Motor neuron (in vitro differentiated cells): ENCODE measurements around the gene LRRC28. TPM values are rescaled to one million over a fixed set of nuclear protein-coding genes. Genes with fewer than 3 reads are reported as not detected.

Experiments
- ATAC-seq, 8 experiments: fragments of 200-7000 bp; cut with Tn5 transposase; replicated peaks in 6 of 8; 2 replicates each; pipeline ENCODE4 v1.8.0; 2021; ENCODE audit warnings: mild to moderate bottlenecking in 8 of 8, moderate library complexity in 8 of 8
- H3K27ac ChIP-seq, 2 donors: fragments of 250-450 bp; sonication (Bioruptor Pico); 2 replicates each; pipeline ENCODE4 v1.9.0; 2021; ENCODE audit warnings: antibody characterized with exemption in 2 of 2, mild to moderate bottlenecking in 2 of 2, moderate library complexity in 1 of 2
- H3K4me1 ChIP-seq, 2 donors: fragments of 250-450 bp; sonication (Bioruptor Pico); replicated peaks in 1 of 2; 2 replicates each; pipeline ENCODE4 v1.6.1; 2021; ENCODE audit warnings: antibody characterized with exemption in 2 of 2, mild to moderate bottlenecking in 2 of 2, moderate library complexity in 1 of 2
- H3K4me3 ChIP-seq, 5 donors: fragments of 250-450 bp; sonication (Bioruptor Pico); 2 replicates each; pipeline ENCODE4 v1.9.0; 2021; ENCODE audit warnings: antibody characterized with exemption in 5 of 5, mild to moderate bottlenecking in 5 of 5, moderate library complexity in 4 of 5
- WGBS, 10 experiments: fragments of 450-650 bp; shearing (Covaris generic); methylation state at CpG; one replicate each; pipeline ENCODE4 v1.0.0; 2022; 5-methylcytosine and 5-hydroxymethylcytosine counted together
- in situ Hi-C, 9 experiments: fragments of 400-800 bp; cut with MboI; loops; one replicate each; pipeline ENCODE4 v1.15.0; 2021; ENCODE audit warnings: low sequenced_read_pairs in 9 of 9, low pct_unique_long_range_greater_than_20kb in 2 of 9; ENCODE audit not compliant: unreplicated experiment in 9 of 9
- total RNA-seq, 8 experiments: library from RNA; unstranded; fragments of 300-600 nt; gene quantifications; 2 replicates each; pipeline versions ENCODE4 v1.2.3 to v1.2.4, GENCODE V29; 2022

LRRC28 gene
- total RNA-seq, 8 experiments from 2014 or later, result 13.2 to 27.2 (median 18.3) TPM

DNA sequence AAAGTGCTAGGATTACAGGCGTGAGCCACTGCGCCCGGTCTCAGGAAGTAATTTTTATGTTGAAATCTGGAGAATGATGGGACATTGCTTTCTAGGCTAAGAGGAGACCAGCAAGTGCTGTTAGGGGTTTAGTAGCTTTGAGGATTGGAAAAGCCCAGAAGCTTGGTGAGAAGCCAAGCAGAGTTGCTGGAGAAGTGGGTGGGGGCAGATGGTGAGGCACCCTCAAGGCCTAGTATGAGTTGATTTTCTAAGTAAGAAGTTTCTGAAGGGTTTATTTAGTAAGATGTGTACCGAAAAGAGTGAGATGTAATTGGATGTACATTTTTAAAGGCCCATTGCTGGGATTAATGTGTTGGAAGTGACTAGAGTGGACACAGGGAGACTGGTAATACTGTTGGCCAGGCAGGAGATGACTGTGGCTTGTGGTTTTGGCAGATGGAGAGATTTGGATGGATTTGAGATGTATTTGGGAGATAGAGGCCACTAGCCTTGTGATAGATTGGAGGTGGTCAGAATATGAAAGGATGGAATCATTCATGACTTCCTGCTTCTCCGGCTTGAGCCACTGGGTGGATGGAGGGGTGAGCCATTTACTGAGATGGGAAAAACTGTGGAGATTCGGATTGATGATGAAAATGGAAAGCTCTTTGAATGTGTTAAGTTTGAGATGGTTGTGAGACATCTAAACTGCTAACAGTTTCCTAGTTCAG is 2.3 kb downstream of the LRRC28 start:
- Histone ChIP-seq H3K27ac (no peak overlapping the region), H3K4me1 (peaks cover 5 to 8% of the 10 kb centered on the region in 2 donors), H3K4me3 (no peak overlapping the region)
- 57 to 100% (median 100%) methylated on average over 1 to 5 of the region's 6 CpGs; no CpG with 5 or more reads in 3 of the 10 experiments for WGBS, 10 experiments
- no peak for ATAC-seq
- in situ Hi-C loops, result loop anchor here in 1 of 9 experiments (25.0 kb wide), 1 partner anchor 484 kb away; the partner anchor contains the start of gene LYSMD4

DNA sequence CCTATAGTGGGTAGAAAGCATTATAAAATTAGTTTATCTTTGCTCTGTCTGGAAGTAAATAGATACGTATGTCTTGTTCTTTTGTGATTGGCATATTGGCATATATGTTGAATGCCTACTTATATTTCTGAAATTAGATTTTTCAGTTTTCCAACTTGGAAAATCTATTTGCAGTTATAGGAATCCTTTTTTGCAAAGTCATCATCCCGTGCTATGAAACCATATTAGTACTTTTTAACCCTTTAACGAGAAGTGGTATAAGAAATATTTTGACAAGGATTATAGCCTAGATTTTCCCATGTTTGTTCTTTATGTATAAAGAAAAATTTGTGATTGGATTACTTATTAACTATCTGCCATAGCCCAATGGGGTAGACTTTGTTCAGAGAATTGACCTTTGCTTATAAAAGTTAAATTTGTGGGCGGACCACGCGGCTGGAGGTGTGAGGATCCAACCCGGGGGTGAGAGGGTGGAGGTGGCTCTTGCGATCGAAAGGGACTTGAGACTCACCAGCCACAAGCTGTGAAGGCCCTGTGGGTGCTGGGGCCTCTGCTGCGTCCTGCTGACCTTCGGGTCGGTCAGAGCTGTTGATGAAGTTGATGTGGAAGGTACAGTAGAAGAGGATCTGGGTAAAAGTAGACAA is 5.9 kb downstream of the LRRC28 start:
- 87 to 98% (median 93%) methylated on average over 2 to 12 of the region's 12 CpGs for WGBS, 10 experiments
- no peak overlapping the region for H3K4me3 ChIP-seq
- no peak overlapping the region for H3K27ac ChIP-seq
- ATAC-seq, result no peak
- in situ Hi-C loops, result loop anchor here in 1 of 9 experiments (25.0 kb wide), 1 partner anchor 480 kb away; the partner anchor contains the start of gene LYSMD4
- H3K4me1 ChIP-seq, result peaks cover 5% of the 10 kb centered on the region in 2 donors

DNA sequence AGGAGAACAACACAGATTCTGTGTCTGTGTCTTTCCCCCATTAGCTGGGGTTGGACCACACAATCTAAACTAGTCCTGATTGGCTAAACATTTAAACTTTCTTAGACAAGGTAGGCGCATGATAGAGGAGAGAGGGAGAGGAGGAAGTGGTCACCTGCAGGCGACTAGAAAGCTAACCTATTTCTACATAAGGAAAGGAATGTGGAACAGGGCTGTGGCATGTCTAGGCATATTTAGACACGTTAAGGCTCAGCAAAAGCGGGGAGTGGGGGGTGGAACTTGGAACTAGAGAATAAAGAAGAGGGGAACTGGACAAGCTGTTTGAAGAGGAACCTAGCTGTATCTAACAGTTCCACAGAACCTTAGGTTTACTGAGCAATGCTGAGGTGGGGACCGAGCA is 12.8 kb downstream of the LRRC28 start:
- H3K4me3 ChIP-seq, result no peak overlapping the region
- ATAC-seq, result no peak
- no peak overlapping the region for H3K27ac ChIP-seq
- H3K4me1 ChIP-seq, result no peaks in the 10 kb centered on the region
- WGBS, 10 experiments, result 57 to 100% (median 83%) methylated on average over 1 to 4 of the region's 5 CpGs; no CpG with 5 or more reads in 1 of the 10 experiments
- in situ Hi-C loops, result loop anchor here in 1 of 9 experiments (25.0 kb wide), 1 partner anchor 473 kb away; the partner anchor contains the start of gene LYSMD4

DNA sequence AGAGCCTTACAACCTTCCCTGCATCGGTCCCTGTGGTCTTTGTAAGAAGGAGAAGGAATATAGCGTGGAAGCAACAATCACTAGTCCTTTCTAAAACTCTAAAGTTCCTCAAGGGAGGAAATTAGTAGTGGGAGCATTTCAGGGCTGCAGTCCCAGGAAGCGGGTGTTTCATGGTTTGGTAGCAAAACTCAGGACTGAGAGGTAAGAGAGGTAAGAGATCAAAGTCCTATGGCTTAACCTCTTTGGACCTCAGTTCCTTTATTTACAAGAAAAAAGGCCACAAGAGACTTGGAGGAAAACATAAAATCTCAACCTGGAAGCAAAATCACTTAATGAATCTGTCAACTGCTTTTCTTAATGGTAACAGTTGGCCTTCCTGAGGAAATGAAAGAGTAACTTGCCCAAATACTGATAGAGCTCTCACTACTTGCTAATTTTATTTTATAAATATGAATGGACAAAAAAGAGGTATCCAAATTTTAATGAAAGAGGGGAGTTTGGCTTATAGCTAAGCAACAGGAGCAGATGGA is 14.3 kb downstream of the LRRC28 start:
- no peak overlapping the region for H3K27ac ChIP-seq
- H3K4me3 ChIP-seq, result no peak overlapping the region
- ATAC-seq, result no peak
- in situ Hi-C loops, result loop anchor here in 1 of 9 experiments (25.0 kb wide), 1 partner anchor 472 kb away; the partner anchor contains the start of gene LYSMD4
- no peaks in the 10 kb centered on the region for H3K4me1 ChIP-seq
- 83 to 100% (median 100%) methylated on average over 1 to 3 of the region's 3 CpGs; no CpG with 5 or more reads in 2 of the 10 experiments for WGBS, 10 experiments

DNA sequence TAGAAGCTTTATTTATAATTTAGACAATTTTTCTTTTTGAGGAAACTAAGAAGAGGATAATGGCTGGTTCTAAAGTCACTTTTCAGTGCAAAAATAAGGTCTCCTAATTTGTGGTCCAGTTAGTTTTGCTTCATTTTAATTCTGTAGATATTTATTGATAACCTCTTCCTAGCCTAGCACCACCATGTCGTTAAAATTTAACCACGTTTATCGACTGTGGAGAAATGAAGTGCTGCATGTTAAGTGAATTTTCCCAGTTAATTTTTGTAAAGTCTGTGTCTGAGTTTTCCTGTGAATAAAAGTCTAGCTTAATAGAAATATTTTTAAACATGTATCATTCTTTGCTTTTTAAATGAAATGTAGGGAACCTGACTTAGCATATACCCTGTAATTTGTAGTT is 16.7 kb downstream of the LRRC28 start:
- Histone ChIP-seq H3K27ac (no peak overlapping the region), H3K4me3 (no peak overlapping the region), H3K4me1 (no peaks in the 10 kb centered on the region)
- 75 to 100% (median 95%) methylated on average over 1 to 3 of the region's 3 CpGs for WGBS, 10 experiments
- in situ Hi-C loops, result loop anchor here in 1 of 9 experiments (25.0 kb wide), 1 partner anchor 469 kb away; the partner anchor contains the start of gene LYSMD4
- ATAC-seq, result no peak

DNA sequence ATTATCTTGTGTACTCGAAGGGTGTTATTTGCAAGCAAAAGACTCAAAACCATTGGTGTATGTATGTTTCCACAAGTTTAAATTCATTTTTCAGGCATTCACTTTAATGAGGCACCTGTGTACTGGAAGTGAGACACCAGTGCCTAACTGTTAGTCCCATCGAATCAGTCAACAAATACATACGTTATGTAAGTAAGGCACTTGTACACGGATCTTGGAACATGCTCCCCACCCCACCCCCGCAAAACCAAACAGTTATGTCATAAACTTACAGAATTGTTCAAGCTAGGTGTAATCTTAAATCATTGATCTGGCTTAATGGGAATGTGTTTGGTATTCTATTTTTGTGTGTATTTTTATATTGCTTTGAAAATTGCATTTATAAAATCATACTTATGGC is 17.1 kb downstream of the LRRC28 start:
- Histone ChIP-seq H3K4me1 (no peaks in the 10 kb centered on the region), H3K4me3 (no peak overlapping the region), H3K27ac (no peak overlapping the region)
- no peak for ATAC-seq
- in situ Hi-C loops, result loop anchor here in 1 of 9 experiments (25.0 kb wide), 1 partner anchor 469 kb away; the partner anchor contains the start of gene LYSMD4
- 40 to 90% (median 80%) methylated on average over 2 to 5 of the region's 5 CpGs; no CpG with 5 or more reads in 2 of the 10 experiments for WGBS, 10 experiments

DNA sequence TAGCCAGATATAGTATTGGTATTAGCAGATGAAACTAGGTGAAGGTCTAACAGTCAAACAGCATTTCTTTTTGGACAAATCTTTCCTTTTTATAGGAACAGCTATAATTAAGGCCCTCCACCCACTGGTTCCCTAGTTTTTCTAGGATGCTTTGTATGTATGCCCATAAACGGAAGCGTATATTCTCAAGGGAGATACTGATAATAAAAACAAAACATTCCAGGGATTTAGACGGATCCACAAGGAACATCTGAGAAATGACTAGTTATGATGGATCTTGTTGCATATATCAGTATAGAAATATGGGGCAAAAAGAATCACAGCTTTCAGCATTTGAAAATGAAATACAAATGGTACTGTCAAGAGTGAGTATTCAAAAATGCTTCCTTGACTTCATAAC is 22.5 kb downstream of the LRRC28 start:
- Histone ChIP-seq H3K4me1 (no peaks in the 10 kb centered on the region), H3K4me3 (no peak overlapping the region), H3K27ac (no peak overlapping the region)
- ATAC-seq, result no peak
- in situ Hi-C loops, result loop anchor here in 1 of 9 experiments (25.0 kb wide), 1 partner anchor 464 kb away; the partner anchor contains the start of gene LYSMD4
- WGBS, 10 experiments, result 50 to 100% (median 83%) methylated on average over 1 to 3 of the region's 3 CpGs; no CpG with 5 or more reads in 1 of the 10 experiments

DNA sequence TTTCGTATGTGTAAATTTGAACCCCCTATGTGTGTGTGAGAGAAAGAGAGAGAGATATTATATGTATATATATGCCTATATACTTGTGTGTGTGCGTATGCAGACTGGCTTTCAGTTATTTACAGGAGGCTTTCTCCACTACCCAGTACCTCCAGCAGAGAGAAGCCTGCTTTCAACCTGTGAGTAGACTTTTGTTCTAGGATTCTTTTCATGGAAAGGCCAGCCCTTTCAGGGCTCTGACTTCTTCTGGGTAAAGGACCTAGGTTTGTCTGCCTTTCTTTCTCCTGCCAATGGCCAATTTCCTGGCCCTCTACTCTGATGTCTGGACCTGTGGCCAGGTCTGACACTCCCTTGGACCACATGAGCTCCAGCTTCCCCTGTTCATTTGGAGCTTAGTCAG is 23.8 kb downstream of the LRRC28 start:
- Histone ChIP-seq H3K27ac (no peak overlapping the region), H3K4me1 (no peaks in the 10 kb centered on the region), H3K4me3 (no peak overlapping the region)
- in situ Hi-C loops, result loop anchor here in 5 of 9 experiments (25.0 kb wide), 2 partner anchors 437 to 462 kb away; partner anchors contain the start of gene LYSMD4 (in 1 of the 5)
- ATAC-seq, result no peak
- 93 to 100% (median 100%) methylated on average over 1 to 2 of the region's 2 CpGs; no CpG with 5 or more reads in 3 of the 10 experiments for WGBS, 10 experiments

DNA sequence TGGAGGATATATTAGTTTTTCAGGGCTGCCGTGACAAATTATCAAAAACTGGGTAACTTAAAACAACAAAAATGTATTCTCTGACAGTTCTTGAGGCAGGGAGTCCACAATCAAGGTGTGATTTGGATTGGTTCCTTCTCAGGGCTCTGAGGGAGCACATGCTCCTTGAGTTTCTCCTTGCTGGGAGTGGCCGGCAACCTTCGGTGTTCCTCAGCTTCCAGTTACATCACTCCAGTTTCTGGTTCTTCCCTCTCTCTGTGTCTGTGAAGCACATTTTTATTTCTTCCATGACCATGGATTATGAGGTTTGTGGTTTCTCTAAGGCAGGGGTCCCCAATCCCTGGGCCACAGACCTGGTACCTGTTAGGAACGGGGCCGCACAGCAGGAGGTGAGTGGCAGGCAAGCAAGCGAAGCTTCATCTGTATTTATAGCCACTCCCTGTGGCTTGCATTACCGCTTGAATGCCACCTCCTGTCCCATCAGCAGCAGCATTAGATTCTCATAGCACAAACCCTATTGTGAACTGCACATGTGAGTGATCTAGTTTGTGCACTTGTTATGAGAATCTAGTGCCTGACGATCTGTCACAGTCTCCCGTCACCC is 24.3 kb downstream of the LRRC28 start:
- WGBS, 10 experiments, result 93 to 100% (median 100%) methylated on average over 1 to 5 of the region's 9 CpGs; no CpG with 5 or more reads in 5 of the 10 experiments
- no peak for ATAC-seq
- Histone ChIP-seq H3K4me1 (no peaks in the 10 kb centered on the region), H3K27ac (no peak overlapping the region), H3K4me3 (no peak overlapping the region)
- in situ Hi-C loops, result loop anchor here in 5 of 9 experiments (25.0 kb wide), 2 partner anchors 437 to 462 kb away; partner anchors contain the start of gene LYSMD4 (in 1 of the 5)

DNA sequence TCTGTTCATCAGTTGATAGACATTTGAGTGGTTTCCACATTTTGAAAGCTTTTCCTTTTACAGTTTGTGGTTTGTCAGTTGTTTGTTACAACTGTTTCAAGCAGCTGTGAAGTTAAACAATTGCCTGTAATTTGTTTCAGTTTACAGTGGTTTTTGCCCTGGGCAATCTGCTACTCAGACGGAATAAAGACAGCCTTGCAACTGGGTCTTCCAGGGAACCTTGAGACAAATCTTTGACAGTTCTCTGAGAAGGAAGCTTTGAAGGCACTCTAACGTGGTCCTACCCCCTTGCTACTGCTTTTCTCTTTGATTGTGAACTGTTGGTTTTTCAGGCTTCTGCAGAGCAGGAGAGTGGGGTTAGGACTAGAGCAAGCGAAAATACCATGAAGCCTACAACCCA is 28.0 kb downstream of the LRRC28 start:
- ATAC-seq, result no peak
- in situ Hi-C loops, result loop anchor here in 5 of 9 experiments (25.0 kb wide), 2 partner anchors 433 to 458 kb away; partner anchors contain the start of gene LYSMD4 (in 1 of the 5)
- Histone ChIP-seq H3K27ac (no peak overlapping the region), H3K4me3 (no peak overlapping the region), H3K4me1 (no peaks in the 10 kb centered on the region)
- 43 to 100% (median 93%) methylated on average over 1 to 3 of the region's 3 CpGs; no CpG with 5 or more reads in 2 of the 10 experiments for WGBS, 10 experiments

DNA sequence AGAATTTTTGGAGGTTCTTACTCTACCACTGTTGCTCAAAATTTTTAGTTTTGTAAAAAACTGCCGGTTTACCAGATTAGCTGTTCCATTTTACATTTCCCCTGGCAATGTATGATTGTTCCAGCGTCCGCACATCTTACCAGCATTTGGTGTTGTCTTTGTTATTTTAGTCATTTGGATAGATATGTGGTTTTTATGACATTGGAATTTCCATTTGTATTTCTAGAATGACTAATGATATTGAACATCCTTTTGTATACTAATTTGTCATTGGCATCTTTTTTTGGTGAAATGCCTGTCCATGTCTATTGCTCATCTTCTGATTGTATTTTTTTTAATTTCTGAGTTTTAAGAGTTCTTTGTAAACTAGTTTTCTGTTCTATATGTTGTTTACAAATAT is 28.5 kb downstream of the LRRC28 start:
- WGBS, 10 experiments, result 80 to 100% (median 100%) methylated on average over 1 to 3 of the region's 3 CpGs; no CpG with 5 or more reads in 2 of the 10 experiments
- Histone ChIP-seq H3K4me1 (no peaks in the 10 kb centered on the region), H3K4me3 (no peak overlapping the region), H3K27ac (no peak overlapping the region)
- in situ Hi-C loops, result loop anchor here in 5 of 9 experiments (10.0 to 25.0 kb wide), 3 partner anchors 75 to 457 kb away; partner anchors contain the start of gene LYSMD4 (in 1 of the 5)
- no peak for ATAC-seq

DNA sequence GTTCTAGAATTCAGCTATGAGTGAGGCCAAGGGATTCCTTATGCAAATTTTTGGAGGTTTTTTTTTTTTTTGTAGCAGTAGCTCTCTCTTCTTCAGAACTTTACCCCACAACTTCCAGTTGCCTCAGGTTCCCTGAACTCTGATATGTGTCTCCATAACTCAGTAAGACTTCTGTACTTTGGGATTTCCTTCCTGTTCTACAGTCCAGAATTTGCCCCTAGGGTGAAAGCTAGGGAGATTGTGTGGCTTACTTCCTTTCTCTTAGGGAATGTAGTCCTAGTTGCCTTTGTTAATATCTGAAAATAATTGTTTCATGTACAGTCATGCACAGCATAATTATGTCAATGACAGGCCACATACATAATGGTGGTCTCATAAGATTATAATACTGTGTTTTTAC is 30.8 kb downstream of the LRRC28 start:
- in situ Hi-C loops, result loop anchor here in 5 of 9 experiments (10.0 to 25.0 kb wide), 3 partner anchors 73 to 455 kb away; partner anchors contain the start of gene LYSMD4 (in 1 of the 5)
- no peaks in the 10 kb centered on the region for H3K4me1 ChIP-seq
- ATAC-seq, result no peak

More for the DNA sequence above, 30.8 kb downstream of the LRRC28 start:
- Histone ChIP-seq H3K27ac (no peak overlapping the region), H3K4me3 (no peak overlapping the region)
